CD4-positive, alpha-beta T cell treated with Interleukin-2 at 100 ng/mL for 4 hours (primary cell): Measurements from ENCODE around the gene BAIAP3.
"Not testable (repeated sequence)": the region's sequence is repeated elsewhere in the genome, so short reads cannot be mapped to it uniquely, and the experiment has no call there.

ENCODE experiments used
- DNase-seq: peaks from one replicate; pipeline ENCODE4 v3.0.0-alpha.2; 2020; ENCODE audit warnings: low spot score

Gene BAIAP3

GRCh38 chr16:1316033-1316405 is 17.4 kb upstream of the BAIAP3 start:
- DNase-seq = no peak

- no peak for DNase-seq
Observed at GRCh38 chr16:1317479-1318267, 15.8 kb upstream of the BAIAP3 start.

GRCh38 chr16:1318268-1318545 is 15.2 kb upstream of the BAIAP3 start:
- no peak for DNase-seq

- DNase-seq = no peak
Observed at GRCh38 chr16:1319041-1319440, 14.4 kb upstream of the BAIAP3 start.

- DNase-seq = no peak
Observed at GRCh38 chr16:1320097-1320496, 13.3 kb upstream of the BAIAP3 start.

GRCh38 chr16:1320658-1321240 is 12.7 kb upstream of the BAIAP3 start:
- DNase-seq = no peak

GRCh38 chr16:1322407-1322806 is 11.0 kb upstream of the BAIAP3 start:
- no peak for DNase-seq

- no peak for DNase-seq
Observed at GRCh38 chr16:1323296-1324239, 9.9 kb upstream of the BAIAP3 start.

GRCh38 chr16:1324286-1324826 is 9.1 kb upstream of the BAIAP3 start:
- no peak for DNase-seq

GRCh38 chr16:1325261-1325660 is 8.2 kb upstream of the BAIAP3 start:
- no peak for DNase-seq

GRCh38 chr16:1325673-1326371 is 7.6 kb upstream of the BAIAP3 start:
- DNase-seq = no peak

- DNase-seq = no peak
Observed at GRCh38 chr16:1326391-1326790, 7.1 kb upstream of the BAIAP3 start.

- DNase-seq = no peak
Observed at GRCh38 chr16:1326946-1327618, 6.4 kb upstream of the BAIAP3 start.

GRCh38 chr16:1327619-1327947 is 5.9 kb upstream of the BAIAP3 start:
- no peak for DNase-seq

- not testable (repeated sequence) for DNase-seq
Observed at GRCh38 chr16:1328136-1328535, 5.3 kb upstream of the BAIAP3 start.

- not testable (repeated sequence) for DNase-seq
Observed at GRCh38 chr16:1328961-1329360, 4.5 kb upstream of the BAIAP3 start.

GRCh38 chr16:1330260-1330914 is 3.1 kb upstream of the BAIAP3 start:
- no peak for DNase-seq

- DNase-seq = no peak
Observed at GRCh38 chr16:1330931-1331711, 2.3 kb upstream of the BAIAP3 start.

GRCh38 chr16:1331712-1332617 is 1.5 kb upstream of the BAIAP3 start:
- peak; percentile 72 for DNase-seq
